ENCODE results near the gene CACNA1C. TPM values are rescaled to one million over a fixed set of nuclear protein-coding genes. Genes with fewer than 3 reads are reported as not detected.
A peak's percentile ranks its signal among the peaks of the same experiment; 100 is the strongest.

Gene CACNA1C
- total RNA-seq, 2 donors from 2014 or later = 0.86 to 6.3 TPM

GRCh38 chr12:2273751-2274150 is 221.0 kb downstream of the CACNA1C start:
- no peak overlapping the region for H3K9ac ChIP-seq (ENCODE audit: extremely low read depth, low read length, poor library complexity, severe bottlenecking)
- H3K4me3 Mint-ChIP-seq = no peak overlapping the region
- no peak overlapping the region for H3K27ac ChIP-seq (ENCODE audit: low read depth, low read length)
- no peaks in the 10 kb centered on the region for H3K4me1 ChIP-seq (ENCODE audit: control insufficient read depth, insufficient read depth, low read length)
- no peaks in the 10 kb centered on the region for H3K36me3 Mint-ChIP-seq (ENCODE audit: low read depth)
- H3K27me3 ChIP-seq (ENCODE audit: control insufficient read depth, insufficient read depth, low read length, poor library complexity, severe bottlenecking) = no peaks in the 10 kb centered on the region
- H3K9me3 Mint-ChIP-seq = no peaks in the 10 kb centered on the region
- H3K9me3 ChIP-seq (ENCODE audit: control insufficient read depth, low read length) = no peaks in the 10 kb centered on the region
- DNase-seq = peak; percentile 38
- WGBS, 2 experiments (ENCODE audit: insufficient coverage in 1 of 2, insufficient read length in 1 of 2) = 89 to 94% methylated on average over 9 to 12 of the region's 12 CpGs
- H3K36me3 ChIP-seq (ENCODE audit: control insufficient read depth, insufficient read depth, low read length) = no peaks in the 10 kb centered on the region
- peaks cover 10% of the 10 kb centered on the region for H3K27me3 Mint-ChIP-seq (ENCODE audit: insufficient read depth)
- H3K4me1 Mint-ChIP-seq = peaks cover 3% of the 10 kb centered on the region
- no peak overlapping the region for H3K27ac Mint-ChIP-seq
- no peak overlapping the region for H3K4me3 ChIP-seq (ENCODE audit: low read length)
- TF ChIP-seq CTCF (conservative IDR thresholded peaks at IDR 0.05) = no peak

- 93 to 95% methylated on average over 3 to 7 of the region's 7 CpGs for WGBS, 2 experiments (ENCODE audit: insufficient coverage in 1 of 2, insufficient read length in 1 of 2)
- TF ChIP-seq CTCF (conservative IDR thresholded peaks at IDR 0.05) = no peak
- Mint-ChIP-seq H3K4me3 (no peak overlapping the region), H3K4me1 (peaks cover 3% of the 10 kb centered on the region), H3K36me3 (ENCODE audit: low read depth) (no peaks in the 10 kb centered on the region), H3K27me3 (ENCODE audit: insufficient read depth) (peaks cover 8% of the 10 kb centered on the region), H3K9me3 (no peaks in the 10 kb centered on the region), H3K27ac (no peak overlapping the region)
- DNase-seq = peak; percentile 38
- Histone ChIP-seq H3K27ac (ENCODE audit: low read depth, low read length) (no peak overlapping the region), H3K4me3 (ENCODE audit: low read length) (no peak overlapping the region), H3K36me3 (ENCODE audit: control insufficient read depth, insufficient read depth, low read length) (no peaks in the 10 kb centered on the region), H3K9ac (ENCODE audit: extremely low read depth, low read length, poor library complexity, severe bottlenecking) (no peak overlapping the region), H3K27me3 (ENCODE audit: control insufficient read depth, insufficient read depth, low read length, poor library complexity, severe bottlenecking) (no peaks in the 10 kb centered on the region), H3K9me3 (ENCODE audit: control insufficient read depth, low read length) (no peaks in the 10 kb centered on the region), H3K4me1 (ENCODE audit: control insufficient read depth, insufficient read depth, low read length) (no peaks in the 10 kb centered on the region)
Measured at GRCh38 chr12:2274733-2275132, 221.9 kb downstream of the CACNA1C start.

- peaks cover 7% of the 10 kb centered on the region for H3K27me3 Mint-ChIP-seq (ENCODE audit: insufficient read depth)
- Histone ChIP-seq H3K27me3 (ENCODE audit: control insufficient read depth, insufficient read depth, low read length, poor library complexity, severe bottlenecking) (no peaks in the 10 kb centered on the region), H3K9ac (ENCODE audit: extremely low read depth, low read length, poor library complexity, severe bottlenecking) (no peak overlapping the region), H3K36me3 (ENCODE audit: control insufficient read depth, insufficient read depth, low read length) (no peaks in the 10 kb centered on the region), H3K27ac (ENCODE audit: low read depth, low read length) (no peak overlapping the region), H3K4me1 (ENCODE audit: control insufficient read depth, insufficient read depth, low read length) (no peaks in the 10 kb centered on the region), H3K4me3 (ENCODE audit: low read length) (no peak overlapping the region), H3K9me3 (ENCODE audit: control insufficient read depth, low read length) (no peaks in the 10 kb centered on the region)
- peaks cover 2% of the 10 kb centered on the region for H3K9me3 Mint-ChIP-seq
- H3K4me3 Mint-ChIP-seq = no peak overlapping the region
- no peak overlapping the region for H3K27ac Mint-ChIP-seq
- peaks cover 3% of the 10 kb centered on the region for H3K4me1 Mint-ChIP-seq
- no peaks in the 10 kb centered on the region for H3K36me3 Mint-ChIP-seq (ENCODE audit: low read depth)
- TF ChIP-seq CTCF (conservative IDR thresholded peaks at IDR 0.05) = no peak
- peak; percentile 41 for DNase-seq
- WGBS, 2 experiments (ENCODE audit: insufficient coverage in 1 of 2, insufficient read length in 1 of 2) = 91 to 92% methylated on average over 6 of the region's 6 CpGs
Measured at GRCh38 chr12:2276288-2277033, 223.7 kb downstream of the CACNA1C start.

All from endodermal cell (in vitro differentiated cells).